ENCODE measurements around the gene RAMAC.

DNA sequence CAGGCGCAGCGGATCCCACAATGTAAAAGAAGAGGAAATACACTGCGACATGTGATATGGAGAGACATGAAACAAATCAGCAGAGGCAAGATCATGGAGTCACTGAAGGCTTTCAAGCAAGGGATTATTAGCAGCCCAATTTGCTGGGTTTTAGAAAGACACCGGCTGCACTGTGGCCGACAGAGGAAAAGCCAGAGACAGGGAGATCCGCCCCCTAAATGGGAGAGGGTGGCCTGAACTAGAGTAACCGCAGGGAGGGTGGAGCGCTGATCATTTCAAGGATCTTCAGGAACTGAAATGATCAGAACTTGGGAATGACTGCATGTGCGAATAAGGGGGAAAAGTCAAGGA, 26.0 kb downstream of the RAMAC start:
- TF ChIP-seq, protein P1, sequence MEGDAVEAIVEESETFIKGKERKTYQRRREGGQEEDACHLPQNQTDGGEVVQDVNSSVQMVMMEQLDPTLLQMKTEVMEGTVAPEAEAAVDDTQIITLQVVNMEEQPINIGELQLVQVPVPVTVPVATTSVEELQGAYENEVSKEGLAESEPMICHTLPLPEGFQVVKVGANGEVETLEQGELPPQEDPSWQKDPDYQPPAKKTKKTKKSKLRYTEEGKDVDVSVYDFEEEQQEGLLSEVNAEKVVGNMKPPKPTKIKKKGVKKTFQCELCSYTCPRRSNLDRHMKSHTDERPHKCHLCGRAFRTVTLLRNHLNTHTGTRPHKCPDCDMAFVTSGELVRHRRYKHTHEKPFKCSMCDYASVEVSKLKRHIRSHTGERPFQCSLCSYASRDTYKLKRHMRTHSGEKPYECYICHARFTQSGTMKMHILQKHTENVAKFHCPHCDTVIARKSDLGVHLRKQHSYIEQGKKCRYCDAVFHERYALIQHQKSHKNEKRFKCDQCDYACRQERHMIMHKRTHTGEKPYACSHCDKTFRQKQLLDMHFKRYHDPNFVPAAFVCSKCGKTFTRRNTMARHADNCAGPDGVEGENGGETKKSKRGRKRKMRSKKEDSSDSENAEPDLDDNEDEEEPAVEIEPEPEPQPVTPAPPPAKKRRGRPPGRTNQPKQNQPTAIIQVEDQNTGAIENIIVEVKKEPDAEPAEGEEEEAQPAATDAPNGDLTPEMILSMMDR (conservative IDR thresholded peaks at IDR 0.05), result no peak
- TF ChIP-seq EZH2 (IDR thresholded peaks at IDR 0.05; ENCODE audit: low read depth), result no peak
